Ovary (tissue), 9 donors: ENCODE results near the gene APBA3. TPM values are rescaled to one million over a fixed set of nuclear protein-coding genes. Genes with fewer than 3 reads are reported as not detected.

ENCODE experiments used
- DNase-seq, 5 donors: peaks; one replicate each; pipeline ENCODE4 v3.0.0-alpha.2; 2019 to 2020
- H3K27ac ChIP-seq, 2 donors: fragments of 200-600 bp; one replicate each; pipeline versions ENCODE4 v1.5.1 to v1.8.0; 2019 to 2022
- H3K27me3 ChIP-seq: fragments of 200-600 bp; one replicate; pipeline ENCODE4 v1.8.0; 2022
- H3K36me3 ChIP-seq: fragments of 200-600 bp; sonication (generic); one replicate; pipeline ENCODE4 v1.5.1; 2019
- H3K4me1 ChIP-seq: one replicate; pipeline ENCODE4 v1.8.1; 2013; ENCODE audit warnings: mild to moderate bottlenecking, moderate library complexity; ENCODE audit not compliant: insufficient read depth
- H3K4me3 ChIP-seq: fragments of 200-600 bp; sonication (generic); one replicate; pipeline ENCODE4 v1.5.1; 2017
- H3K9me3 ChIP-seq, 2 donors: fragments of 200-600 bp in 1 of 2; sonication (generic) in 1 of 2; one replicate each; pipeline versions ENCODE4 v1.5.1 to v1.8.1; 2013 to 2019; ENCODE audit warnings: mild to moderate bottlenecking in 1 of 2, moderate library complexity in 1 of 2
- EP300 ChIP-seq: sonication (generic); formaldehyde crosslinking; IDR thresholded peaks from one replicate; pipeline ENCODE4 v1.6.1; 2017; ENCODE audit warnings: antibody characterized with exemption
- POLR2A ChIP-seq: fragments of 450-650 bp; IDR thresholded peaks from one replicate; pipeline ENCODE4 v1.6.1; 2017; ENCODE audit warnings: antibody characterized with exemption, mild to moderate bottlenecking, moderate library complexity
- WGBS, 3 donors: extraction: QIAGEN DNeasy Blood & Tissue Kit in 1 of 3; methylation state at CpG; one replicate each; pipeline versions ENCODE4 v1.1.5 to v1.1.7; 2013 to 2017; 5-methylcytosine and 5-hydroxymethylcytosine counted together
- intact Hi-C, 4 donors: fragments of 100-400 bp; cut with DNase I; formaldehyde crosslinking; loops; one replicate each; pipeline versions ENCODE4 v1.11.0 to v1.15.1; 2022 to 2023
- polyA plus RNA-seq, 2 donors: library from polyadenylated mRNA; stranded (reverse); fragments of 200-250 nt in 1 of 2; fragments of 350-450 nt in 1 of 2; fragmentation: Illumina TruSeq in 1 of 2; extraction: RNeasy Lipid Tissue Mini Kit (QIAGEN cat#74804) in 1 of 2; gene quantifications; one replicate each; pipeline ENCODE4 v1.2.3, GENCODE V29; 2013 to 2014
- small RNA-seq: library from RNA; depleted of rRNA; stranded (forward); fragments of <200 nt; gene quantifications from one replicate; pipeline ENCODE3, GENCODE V24; 2016
- total RNA-seq, 7 donors: library from RNA; depleted of rRNA in 2 of 7; stranded (reverse); fragments of >200 nt in 2 of 7; fragmentation: NEBNext Ultra II Directional in 3 of 7; extraction: Animal tissue kit (Norgen Biotek cat#: 25700) in 3 of 7; gene quantifications; one replicate each; pipeline versions ENCODE4 v1.1.0 to v1.2.4, GENCODE V29; 2016 to 2023
- TF ChIP-seq, protein P1 (sequence below), 3 donors: fragments of 450-650 bp in 2 of 3; fragments of 200-600 bp in 1 of 3; IDR thresholded peaks; one replicate each; pipeline versions ENCODE4 v1.5.1 to v1.8.0; 2016 to 2022; ENCODE audit warnings: antibody characterized with exemption in 3 of 3, mild to moderate bottlenecking in 1 of 3
- donor health status: DM: no; HTN: no; CAD: no; lungs with moderate emphysema.
- donor health status: DM: no; HTN: no; CAD: no.
- donor health status: Bipolar disorder and iron deficiency.
- donor health status: DM: yes; HTN: yes; CAD: no.
- donor health status: DM: no; HTN: no; CAD: no.
- donor health status: DM: yes; HTN: yes; CAD: no.

APBA3 gene
- total and polyA plus RNA-seq, 9 donors: 0.88 to 25.4 (median 20.2) TPM

DNA sequence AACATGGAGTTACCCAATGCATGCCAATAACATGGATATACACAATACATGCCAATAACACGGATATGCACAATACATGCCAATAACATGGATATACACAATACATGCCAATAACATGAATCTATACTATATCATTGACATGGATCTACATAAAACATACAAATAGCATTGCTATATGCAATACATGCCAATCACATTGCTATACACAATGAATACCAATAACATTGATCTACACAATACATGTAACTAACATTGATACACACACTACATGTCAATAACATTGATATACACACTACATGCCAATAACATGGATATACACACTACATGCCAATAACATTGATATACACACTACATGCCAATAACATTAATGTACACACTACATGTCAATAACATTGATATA lies 60.3 kb downstream of the APBA3 start:
- H3K4me1 ChIP-seq: peaks cover 12% of the 10 kb centered on the region
- TF ChIP-seq EP300 (no peak), POLR2A (no peak)
- TF ChIP-seq, protein P1, sequence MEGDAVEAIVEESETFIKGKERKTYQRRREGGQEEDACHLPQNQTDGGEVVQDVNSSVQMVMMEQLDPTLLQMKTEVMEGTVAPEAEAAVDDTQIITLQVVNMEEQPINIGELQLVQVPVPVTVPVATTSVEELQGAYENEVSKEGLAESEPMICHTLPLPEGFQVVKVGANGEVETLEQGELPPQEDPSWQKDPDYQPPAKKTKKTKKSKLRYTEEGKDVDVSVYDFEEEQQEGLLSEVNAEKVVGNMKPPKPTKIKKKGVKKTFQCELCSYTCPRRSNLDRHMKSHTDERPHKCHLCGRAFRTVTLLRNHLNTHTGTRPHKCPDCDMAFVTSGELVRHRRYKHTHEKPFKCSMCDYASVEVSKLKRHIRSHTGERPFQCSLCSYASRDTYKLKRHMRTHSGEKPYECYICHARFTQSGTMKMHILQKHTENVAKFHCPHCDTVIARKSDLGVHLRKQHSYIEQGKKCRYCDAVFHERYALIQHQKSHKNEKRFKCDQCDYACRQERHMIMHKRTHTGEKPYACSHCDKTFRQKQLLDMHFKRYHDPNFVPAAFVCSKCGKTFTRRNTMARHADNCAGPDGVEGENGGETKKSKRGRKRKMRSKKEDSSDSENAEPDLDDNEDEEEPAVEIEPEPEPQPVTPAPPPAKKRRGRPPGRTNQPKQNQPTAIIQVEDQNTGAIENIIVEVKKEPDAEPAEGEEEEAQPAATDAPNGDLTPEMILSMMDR (IDR thresholded peaks at IDR 0.05): no peak
- H3K27ac ChIP-seq: no peak overlapping the region
- intact Hi-C loops: loop anchor here in 3 of 4 donors (2.0 to 5.0 kb wide), 2 partner anchors 34 kb away; no protein-coding TSS in a partner anchor
- no peak overlapping the region for H3K4me3 ChIP-seq
- no peaks in the 10 kb centered on the region for H3K9me3 ChIP-seq
- WGBS, 3 donors: 6 to 9% (median 7%) methylated on average over 1 of the region's 1 CpG
- no peak for DNase-seq
- no peaks in the 10 kb centered on the region for H3K27me3 ChIP-seq
- H3K36me3 ChIP-seq: no peaks in the 10 kb centered on the region

Small RNA genes lying within 50 kb of the gene (small RNA-seq; reads per million reads assigned to genes)
- gene AC005777.1: not detected

Other genes with a start within 250 kb of the APBA3 start
- gene TEKTIP1, start 222.5 kb downstream of the APBA3 start, total RNA-seq: 1 to 10 TPM in 6 of 7 donors, not detected in 1; 1.2 to 5.6 (median 3.8) TPM
- gene TEKTIP1, start 222.5 kb downstream of the APBA3 start, polyA plus RNA-seq: under 1 TPM in 1 of 2 donors, not detected in 1; 0.54 TPM
- gene MFSD12, start 204.1 kb downstream of the APBA3 start, total RNA-seq: 100 to 1,000 TPM in 1 of 7 donors, 10 to 100 TPM in 6; 19.2 to 104 (median 36.9) TPM
- 10 to 100 TPM; 17.4 to 21.1 TPM for gene MFSD12, start 204.1 kb downstream of the APBA3 start, polyA plus RNA-seq
- 100 to 1,000 TPM in 1 of 7 donors, 10 to 100 TPM in 6; 44.5 to 109 (median 60.3) TPM for gene HMG20B, start 188.7 kb downstream of the APBA3 start, total RNA-seq
- gene HMG20B, start 188.7 kb downstream of the APBA3 start, polyA plus RNA-seq: 10 to 100 TPM; 33.2 to 71.0 TPM
- gene GIPC3, start 176.2 kb downstream of the APBA3 start, total RNA-seq: under 1 TPM; 0.11 to 0.66 (median 0.35) TPM
- 1 to 10 TPM in 1 of 2 donors, under 1 TPM in 1; 0.52 to 3.3 TPM for gene GIPC3, start 176.2 kb downstream of the APBA3 start, polyA plus RNA-seq
- gene TBXA2R, start 154.8 kb downstream of the APBA3 start, total RNA-seq: 1 to 10 TPM; 1.1 to 3.7 (median 1.8) TPM
- gene TBXA2R, start 154.8 kb downstream of the APBA3 start, polyA plus RNA-seq: 1 to 10 TPM; 1.3 to 1.5 TPM
- gene CACTIN, start 134.9 kb downstream of the APBA3 start, total RNA-seq: 10 to 100 TPM; 19.2 to 39.1 (median 34.3) TPM
- gene CACTIN, start 134.9 kb downstream of the APBA3 start, polyA plus RNA-seq: 10 to 100 TPM in 1 of 2 donors, 1 to 10 TPM in 1; 2.7 to 28.8 TPM
- gene PIP5K1C, start 61.2 kb downstream of the APBA3 start, total RNA-seq: 10 to 100 TPM; 11.3 to 41.7 (median 32.9) TPM
- gene PIP5K1C, start 61.2 kb downstream of the APBA3 start, polyA plus RNA-seq: 10 to 100 TPM in 1 of 2 donors, 1 to 10 TPM in 1; 6.0 to 23.3 TPM
- gene TJP3, start 53.3 kb downstream of the APBA3 start, total RNA-seq: 10 to 100 TPM in 1 of 7 donors, 1 to 10 TPM in 3, under 1 TPM in 2, not detected in 1; 0.18 to 24.4 (median 3.0) TPM
- gene TJP3, start 53.3 kb downstream of the APBA3 start, polyA plus RNA-seq: under 1 TPM in 1 of 2 donors, not detected in 1; 0.46 TPM
- 100 to 1,000 TPM in 2 of 7 donors, 10 to 100 TPM in 5; 42.4 to 113 (median 64.4) TPM for gene MRPL54, start 990 bp upstream of the APBA3 start, total RNA-seq
- 10 to 100 TPM; 14.5 to 80.8 TPM for gene MRPL54, start 990 bp upstream of the APBA3 start, polyA plus RNA-seq
- under 1 TPM in 1 of 7 donors, not detected in 6; 0.13 TPM for gene RAX2, start 10.5 kb upstream of the APBA3 start, total RNA-seq
- gene RAX2, start 10.5 kb upstream of the APBA3 start, polyA plus RNA-seq: under 1 TPM in 1 of 2 donors, not detected in 1; 0.13 TPM
- gene MATK, start 24.7 kb upstream of the APBA3 start, total RNA-seq: 1 to 10 TPM in 3 of 7 donors, under 1 TPM in 4; 0.40 to 1.4 (median 0.98) TPM
- gene MATK, start 24.7 kb upstream of the APBA3 start, polyA plus RNA-seq: under 1 TPM; 0.25 to 0.44 TPM
- gene ZFR2, start 107.3 kb upstream of the APBA3 start, total RNA-seq: under 1 TPM in 5 of 7 donors, not detected in 2; 0.05 to 0.25 (median 0.11) TPM
- gene ZFR2, start 107.3 kb upstream of the APBA3 start, polyA plus RNA-seq: under 1 TPM in 1 of 2 donors, not detected in 1; 0.17 TPM
- under 1 TPM in 1 of 7 donors, not detected in 6; 0.31 TPM for gene ATCAY, start 119.0 kb upstream of the APBA3 start, total RNA-seq
- gene ATCAY, start 119.0 kb upstream of the APBA3 start, polyA plus RNA-seq: not detected
- under 1 TPM in 3 of 7 donors, not detected in 4; 0.26 to 0.40 (median 0.40) TPM for gene NMRK2, start 171.4 kb upstream of the APBA3 start, total RNA-seq
- gene NMRK2, start 171.4 kb upstream of the APBA3 start, polyA plus RNA-seq: under 1 TPM in 1 of 2 donors, not detected in 1; 0.93 TPM
- 100 to 1,000 TPM in 1 of 7 donors, 10 to 100 TPM in 6; 46.3 to 101 (median 57.0) TPM for gene DAPK3, start 209.4 kb upstream of the APBA3 start, total RNA-seq
- 10 to 100 TPM in 1 of 2 donors, 1 to 10 TPM in 1; 8.3 to 66.5 TPM for gene DAPK3, start 209.4 kb upstream of the APBA3 start, polyA plus RNA-seq
- gene EEF2, start 223.8 kb upstream of the APBA3 start, total RNA-seq: 1,000 to 10,000 TPM; 1,491 to 4,634 (median 4,119) TPM
- gene EEF2, start 223.8 kb upstream of the APBA3 start, polyA plus RNA-seq: 1,000 to 10,000 TPM; 2,682 to 3,932 TPM
- gene PIAS4, start 246.0 kb upstream of the APBA3 start, total RNA-seq: 10 to 100 TPM; 11.6 to 29.7 (median 23.6) TPM
- 10 to 100 TPM in 1 of 2 donors, 1 to 10 TPM in 1; 5.2 to 18.9 TPM for gene PIAS4, start 246.0 kb upstream of the APBA3 start, polyA plus RNA-seq